Measurements from ENCODE around the gene TOX2. TPM values are rescaled to one million over a fixed set of nuclear protein-coding genes. Genes with fewer than 3 reads are reported as not detected.
A peak's percentile ranks its signal among the peaks of the same experiment; 100 is the strongest.

Gene TOX2
- total and polyA plus RNA-seq, 5 experiments from 2014 or later, result 0.31 to 1.3 (median 1.2) TPM

DNA sequence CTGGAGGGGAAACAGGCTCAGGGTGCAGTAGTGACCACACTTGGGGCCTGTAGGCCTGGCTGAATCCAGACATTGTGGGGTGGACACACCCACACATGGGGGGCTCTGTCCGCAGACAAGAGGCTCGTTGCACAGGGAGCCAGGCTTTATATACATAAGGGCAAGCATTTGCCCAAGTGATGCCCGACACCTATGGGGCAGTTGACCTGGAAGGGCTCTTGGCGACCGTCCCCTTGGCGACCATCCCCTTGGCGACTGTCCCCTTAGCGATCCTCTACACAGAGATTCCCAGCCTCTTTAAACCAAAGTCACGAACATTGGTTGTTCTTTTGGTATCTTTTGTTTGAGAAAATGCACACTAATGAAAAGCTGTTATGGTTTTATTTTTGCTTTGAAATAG is 2.7 kb downstream of the TOX2 start:
- DNase-seq, result no peak
- Mint-ChIP-seq H3K4me3 (peak overlapping the region in 4 of 10 donors; percentile 6 to 34 (median 28)), H3K36me3 (peaks cover 0 to 12% (median 4%) of the 10 kb centered on the region in 3 donors), H3K27me3 (peaks cover 16 to 61% (median 39%) of the 10 kb centered on the region in 5 donors), H3K9me3 (peaks cover 0 to 15% (median 11%) of the 10 kb centered on the region in 9 donors), H3K27ac (no peak overlapping the region), H3K4me1 (peaks cover 10 to 36% (median 28%) of the 10 kb centered on the region in 4 donors)
- no peak for ATAC-seq
- POLR2A ChIA-PET, result no interaction called here

DNA sequence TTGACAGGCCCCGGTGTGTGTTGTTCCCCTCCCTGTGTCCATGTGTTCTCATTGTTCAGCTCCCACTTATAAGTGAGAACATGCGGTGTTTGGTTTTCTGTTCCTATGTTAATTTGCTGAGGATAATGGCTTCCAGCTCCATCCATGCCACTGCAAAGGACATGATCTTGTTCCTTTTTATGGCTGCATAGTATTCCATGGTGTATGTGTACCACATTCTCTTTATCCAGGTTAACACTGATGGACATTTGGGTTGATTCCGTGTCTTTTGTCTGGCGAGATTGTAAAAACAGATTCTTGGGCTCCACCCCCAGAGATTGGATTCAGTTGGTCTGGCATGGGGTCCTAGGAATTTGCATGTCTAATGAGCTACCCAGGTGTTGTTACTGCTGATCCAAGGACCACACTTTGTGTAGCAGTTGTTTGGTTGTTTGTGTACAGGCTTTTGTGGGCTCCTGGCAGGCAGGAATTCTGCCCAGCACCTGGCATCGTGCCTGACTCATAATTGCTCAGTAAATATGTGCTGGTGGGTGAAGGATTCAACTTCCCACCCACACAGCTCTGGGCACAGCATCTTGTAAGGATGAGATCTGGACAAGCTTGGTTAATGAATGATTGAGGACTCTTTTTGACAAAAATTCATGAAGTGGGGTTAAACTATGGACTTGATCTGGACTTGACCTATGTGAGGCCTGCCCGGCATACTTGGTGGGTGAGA is 5.2 kb downstream of the TOX2 start:
- H3K36me3 Mint-ChIP-seq, result peaks cover 0 to 5% (median 2%) of the 10 kb centered on the region in 3 donors
- DNase-seq (no peak), ATAC-seq (no peak)
- peak overlapping the region in 1 of 10 donors; percentile 73 for H3K27ac Mint-ChIP-seq
- H3K4me3 Mint-ChIP-seq, result no peak overlapping the region
- POLR2A ChIA-PET, result no interaction called here
- H3K27me3 Mint-ChIP-seq, result peaks cover 19 to 60% (median 34%) of the 10 kb centered on the region in 5 donors
- H3K4me1 Mint-ChIP-seq, result peaks cover 13 to 51% (median 41%) of the 10 kb centered on the region in 4 donors
- peaks cover 0 to 5% (median 0%) of the 10 kb centered on the region in 9 donors for H3K9me3 Mint-ChIP-seq

DNA sequence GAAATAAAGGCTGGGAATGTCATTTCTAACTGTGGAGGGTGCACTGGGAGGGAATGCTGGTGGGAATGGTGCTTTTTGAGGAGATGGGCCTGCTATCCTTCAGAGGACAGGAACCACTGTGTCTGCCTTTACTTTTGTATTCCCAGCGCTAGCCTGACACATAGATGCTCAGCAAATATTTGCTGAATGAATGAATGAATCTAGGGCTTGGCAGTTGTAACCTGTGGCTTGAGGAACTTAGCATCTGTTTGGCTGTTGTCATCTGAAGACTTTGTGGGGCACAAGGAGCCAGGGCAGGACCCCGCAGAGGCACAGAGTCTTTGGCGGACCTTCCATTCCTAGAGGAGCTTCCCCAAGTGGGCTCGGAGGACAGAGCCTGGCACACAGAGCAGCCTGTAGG is 6.1 kb downstream of the TOX2 start:
- no peak overlapping the region for H3K27ac Mint-ChIP-seq
- DNase-seq, result no peak
- no peak for ATAC-seq
- peaks cover 0 to 2% (median 0%) of the 10 kb centered on the region in 3 donors for H3K36me3 Mint-ChIP-seq
- H3K9me3 Mint-ChIP-seq, result peaks cover 0 to 5% (median 0%) of the 10 kb centered on the region in 9 donors
- H3K27me3 Mint-ChIP-seq, result peaks cover 14 to 57% (median 31%) of the 10 kb centered on the region in 5 donors
- H3K4me3 Mint-ChIP-seq, result no peak overlapping the region
- POLR2A ChIA-PET, result no interaction called here
- peaks cover 16 to 52% (median 42%) of the 10 kb centered on the region in 4 donors for H3K4me1 Mint-ChIP-seq

DNA sequence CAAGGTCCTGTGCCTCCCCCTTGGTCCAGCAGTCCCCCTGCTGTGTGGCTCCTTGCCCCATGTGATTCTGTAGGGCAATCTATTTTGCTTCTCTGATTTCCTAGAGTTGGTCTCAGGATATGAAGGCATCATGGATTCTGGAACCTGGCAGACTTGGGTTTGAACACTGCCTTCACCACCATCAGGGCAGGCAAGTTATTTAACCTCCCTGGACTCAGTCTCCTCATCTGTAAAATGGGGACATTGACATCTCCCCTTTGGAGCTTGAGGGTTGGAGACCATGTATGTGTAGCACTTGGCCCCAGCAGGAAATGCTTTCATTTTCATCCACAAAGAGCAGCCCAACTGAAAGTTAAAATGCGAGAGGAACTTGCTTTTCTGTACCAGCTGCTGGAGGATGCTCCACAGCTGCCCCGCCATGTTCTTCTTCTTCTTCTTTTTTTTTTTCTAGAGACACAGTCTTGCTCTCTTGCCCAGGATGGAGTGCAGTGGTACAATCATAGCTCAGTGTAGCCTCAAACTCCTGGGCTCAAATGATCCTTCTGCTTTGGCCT is 6.7 kb downstream of the TOX2 start:
- POLR2A ChIA-PET, result interaction anchor here (0.6 kb wide), 1 partner anchor 147 kb away, joined by 3 read pairs; no protein-coding TSS in a partner anchor
- peaks cover 13 to 52% (median 30%) of the 10 kb centered on the region in 5 donors for H3K27me3 Mint-ChIP-seq

DNA sequence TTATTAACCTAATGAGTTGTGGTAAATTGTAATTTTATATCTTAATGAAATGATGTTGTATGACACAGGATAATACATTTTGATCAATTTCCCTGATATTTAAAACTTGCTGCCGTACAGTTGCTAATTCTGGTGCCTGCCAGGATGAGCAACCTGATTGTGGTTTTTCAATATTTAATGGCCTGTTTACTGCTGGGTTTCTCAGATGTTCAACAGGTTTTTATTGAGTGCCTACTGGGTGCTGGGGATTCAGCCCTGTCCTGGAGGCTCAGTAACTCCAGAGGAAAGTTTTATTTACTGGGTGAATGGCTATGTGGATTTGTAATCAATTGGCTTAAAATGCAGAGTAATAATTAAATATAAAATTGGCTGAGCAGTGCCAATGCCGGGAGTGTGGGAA is 8.0 kb downstream of the TOX2 start:
- Mint-ChIP-seq H3K36me3 (peaks cover 0 to 2% (median 0%) of the 10 kb centered on the region in 3 donors), H3K4me3 (no peak overlapping the region), H3K4me1 (peaks cover 20 to 58% (median 49%) of the 10 kb centered on the region in 4 donors), H3K9me3 (peaks cover 0 to 5% (median 0%) of the 10 kb centered on the region in 9 donors), H3K27me3 (peaks cover 9 to 42% (median 24%) of the 10 kb centered on the region in 5 donors), H3K27ac (no peak overlapping the region)
- no peak for ATAC-seq
- POLR2A ChIA-PET, result no interaction called here
- no peak for DNase-seq

More for the DNA sequence above, 6.7 kb downstream of the TOX2 start:
- DNase-seq (no peak), ATAC-seq (no peak)
- Mint-ChIP-seq H3K4me3 (no peak overlapping the region), H3K9me3 (peaks cover 0 to 5% (median 0%) of the 10 kb centered on the region in 9 donors), H3K36me3 (peaks cover 0 to 2% (median 0%) of the 10 kb centered on the region in 3 donors), H3K4me1 (peaks cover 21 to 55% (median 45%) of the 10 kb centered on the region in 4 donors), H3K27ac (peak overlapping the region in 1 of 10 donors; percentile 31)

DNA sequence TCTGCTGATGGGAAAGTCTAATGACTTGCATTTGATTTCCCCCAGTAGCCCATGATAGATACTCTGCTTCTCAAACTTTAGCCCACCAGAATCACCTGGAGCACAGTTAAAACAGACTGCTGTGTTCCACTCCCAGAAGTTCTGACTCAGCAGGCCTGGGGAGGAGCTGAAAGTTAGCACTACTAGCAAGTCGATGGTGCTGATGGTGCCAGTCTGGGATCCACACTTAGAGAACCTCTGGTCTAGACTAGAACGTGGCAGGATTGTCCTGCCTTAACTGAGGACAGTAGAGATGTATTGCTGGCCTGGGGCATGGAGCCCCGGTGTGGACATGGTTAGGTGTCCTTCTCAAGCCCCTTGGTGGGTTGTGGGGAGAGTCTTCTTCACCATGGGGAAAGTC is 8.7 kb downstream of the TOX2 start:
- peaks cover 24 to 58% (median 51%) of the 10 kb centered on the region in 4 donors for H3K4me1 Mint-ChIP-seq
- peaks cover 0 to 2% (median 0%) of the 10 kb centered on the region in 3 donors for H3K36me3 Mint-ChIP-seq
- POLR2A ChIA-PET, result no interaction called here
- H3K27me3 Mint-ChIP-seq, result peaks cover 13 to 44% (median 20%) of the 10 kb centered on the region in 5 donors
- DNase-seq (no peak), ATAC-seq (no peak)
- H3K27ac Mint-ChIP-seq, result peak overlapping the region in 2 of 10 donors; percentile 16 to 52
- H3K9me3 Mint-ChIP-seq, result peaks cover 0 to 5% (median 0%) of the 10 kb centered on the region in 9 donors
- H3K4me3 Mint-ChIP-seq, result peak overlapping the region in 4 of 10 donors; percentile 18 to 58 (median 46)

DNA sequence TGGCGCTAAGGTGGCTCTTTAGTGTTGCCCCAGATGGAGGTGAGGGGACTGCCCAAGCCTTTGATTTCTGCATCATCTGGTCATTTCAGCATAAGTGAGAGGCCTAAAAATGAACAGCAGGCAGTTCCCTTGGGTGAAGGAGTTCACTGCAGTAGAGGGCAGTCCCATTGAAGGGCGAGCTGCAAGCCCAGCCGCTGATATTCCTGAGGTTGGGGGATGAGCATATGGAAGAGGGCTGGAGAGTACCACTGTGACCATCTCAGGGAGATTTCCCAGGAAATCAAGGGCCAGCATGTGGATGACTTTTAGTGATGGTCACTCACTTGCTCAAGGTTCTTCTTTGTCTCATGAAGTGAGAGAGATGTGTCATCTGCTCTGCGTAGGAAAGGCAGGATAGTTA is 9.3 kb downstream of the TOX2 start:
- POLR2A ChIA-PET, result no interaction called here

DNA sequence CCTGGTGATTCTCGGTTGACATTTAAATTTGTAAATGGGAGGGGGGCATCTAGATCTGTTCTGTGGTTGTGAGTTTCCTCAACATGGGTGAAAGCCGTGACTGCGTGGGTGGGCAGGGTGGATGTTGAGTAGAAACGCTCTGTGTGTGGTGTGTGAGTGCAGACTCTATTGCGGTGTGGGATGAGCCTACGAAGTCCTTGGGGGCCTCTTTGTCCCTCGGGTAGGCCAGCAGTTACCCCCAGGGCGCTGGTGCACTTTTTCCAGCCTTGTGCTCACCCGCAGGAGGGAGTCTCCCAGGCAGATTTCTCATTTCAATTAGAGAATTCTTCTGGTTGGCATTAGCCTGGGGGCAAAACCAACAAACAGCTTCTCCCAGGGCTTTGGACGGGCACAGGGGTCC is 10.6 kb downstream of the TOX2 start:
- Mint-ChIP-seq H3K4me1 (peaks cover 28 to 59% (median 52%) of the 10 kb centered on the region in 4 donors), H3K36me3 (no peaks in the 10 kb centered on the region), H3K9me3 (no peaks in the 10 kb centered on the region), H3K27me3 (peaks cover 9 to 44% (median 18%) of the 10 kb centered on the region in 5 donors), H3K4me3 (peak overlapping the region; percentile 60 to 84 (median 73)), H3K27ac (peak overlapping the region in 8 of 10 donors; percentile 8 to 87 (median 49))
- peak in 6 of 10 donors; percentile 19 to 61 (median 48) for DNase-seq
- POLR2A ChIA-PET, result interaction anchor here (1.2 kb wide), 1 partner anchor 9 kb away, joined by 4 read pairs; no protein-coding TSS in a partner anchor
- ATAC-seq, result peak; percentile 85 to 88

More for the DNA sequence above, 9.3 kb downstream of the TOX2 start:
- Mint-ChIP-seq H3K36me3 (peaks cover 0 to 2% (median 0%) of the 10 kb centered on the region in 3 donors), H3K27me3 (peaks cover 13 to 44% (median 19%) of the 10 kb centered on the region in 5 donors), H3K4me1 (peaks cover 25 to 58% (median 51%) of the 10 kb centered on the region in 4 donors), H3K9me3 (peaks cover 0 to 5% (median 0%) of the 10 kb centered on the region in 9 donors), H3K27ac (peak overlapping the region in 4 of 10 donors; percentile 11 to 52 (median 16)), H3K4me3 (peak overlapping the region in 6 of 10 donors; percentile 19 to 70 (median 38))
- DNase-seq, result no peak
- no peak for ATAC-seq

DNA sequence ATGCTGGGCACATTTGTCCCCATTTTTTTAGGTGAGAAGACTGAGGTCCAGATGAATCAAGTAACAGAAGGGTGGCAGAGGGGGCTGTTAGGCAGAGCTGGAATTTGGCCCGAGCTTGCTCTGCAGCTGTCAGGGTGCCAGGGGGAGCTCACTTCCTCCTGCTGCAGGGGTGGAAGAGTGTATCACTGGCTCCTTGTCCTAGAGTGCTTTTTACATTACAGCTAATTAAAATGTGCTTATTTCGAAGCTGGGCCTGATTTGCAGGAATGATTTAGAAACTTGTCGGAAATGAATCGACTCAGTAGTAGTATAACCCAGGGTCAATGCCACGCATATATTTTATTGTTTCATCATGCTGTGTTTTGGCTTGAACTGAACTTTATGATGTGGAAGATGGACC is 11.1 kb downstream of the TOX2 start:
- DNase-seq, result peak in 4 of 10 donors; percentile 28 to 47 (median 40)
- Mint-ChIP-seq H3K4me3 (peak overlapping the region; percentile 50 to 84 (median 73)), H3K4me1 (peaks cover 28 to 59% (median 52%) of the 10 kb centered on the region in 4 donors), H3K27me3 (peaks cover 9 to 45% (median 18%) of the 10 kb centered on the region in 5 donors), H3K36me3 (no peaks in the 10 kb centered on the region), H3K27ac (peak overlapping the region in 7 of 10 donors; percentile 22 to 87 (median 59)), H3K9me3 (no peaks in the 10 kb centered on the region)
- ATAC-seq, result peak; percentile 78 to 79
- POLR2A ChIA-PET, result interaction anchor here (1.2 kb wide), 1 partner anchor 8 kb away, joined by 4 read pairs; no protein-coding TSS in a partner anchor

DNA sequence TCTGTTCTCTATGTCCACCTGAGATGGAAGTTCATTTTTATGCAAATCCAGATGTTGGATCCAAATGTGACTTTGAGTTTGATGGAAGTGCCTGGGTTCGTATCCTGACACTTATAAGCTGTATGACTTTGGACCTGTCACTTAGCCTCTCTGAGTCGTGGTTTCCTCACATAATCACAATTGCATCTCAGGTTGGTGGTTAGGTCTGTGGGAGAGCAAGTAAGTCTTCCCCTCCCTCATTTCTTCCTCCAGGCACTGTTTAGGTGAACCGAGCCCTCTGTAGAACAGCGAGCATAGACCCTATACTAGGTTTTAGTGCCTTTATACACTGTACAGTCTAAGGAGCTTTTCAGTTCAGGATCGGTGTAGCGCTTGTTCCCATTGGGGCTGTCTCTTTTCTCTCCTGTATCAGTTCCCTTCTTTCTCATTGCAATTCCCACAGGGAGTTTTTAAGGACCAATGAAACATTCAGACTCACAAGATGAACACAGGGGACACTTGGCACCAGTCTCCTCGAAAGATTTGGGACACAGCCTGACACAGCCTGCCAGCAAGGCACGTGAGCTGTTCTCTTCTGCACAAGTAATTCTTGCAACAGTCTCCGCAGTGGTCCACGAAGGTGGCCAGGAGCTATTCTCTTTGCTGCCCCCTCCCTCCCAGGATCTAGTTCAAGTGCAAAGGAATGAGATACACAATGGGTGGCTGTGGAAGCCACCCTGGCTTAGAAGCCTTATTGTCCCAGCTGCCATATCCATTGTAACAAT is 11.8 kb downstream of the TOX2 start:
- no peak for DNase-seq
- peak overlapping the region; percentile 9 to 84 (median 71) for H3K4me3 Mint-ChIP-seq

DNA sequence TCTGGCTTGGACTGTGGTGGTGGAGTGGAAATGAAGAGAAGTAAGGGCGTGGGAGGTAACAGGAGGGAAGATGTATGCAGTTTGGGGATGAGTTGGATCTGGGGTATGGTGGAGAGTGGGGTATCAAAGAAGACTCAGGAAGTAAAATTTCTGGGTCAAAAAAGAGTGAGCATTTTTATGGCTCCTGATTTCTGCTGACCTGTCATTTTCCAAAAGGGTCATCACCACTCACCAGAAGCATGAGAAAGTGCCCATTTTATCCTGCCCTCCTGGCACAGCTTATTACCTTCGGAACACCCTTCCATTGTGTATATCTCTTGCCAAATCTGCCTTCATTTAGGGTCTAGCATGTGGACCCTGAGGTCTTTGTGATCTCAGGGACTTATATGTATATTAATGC is 17.3 kb downstream of the TOX2 start:
- DNase-seq (no peak), ATAC-seq (no peak)
- Mint-ChIP-seq H3K4me3 (no peak overlapping the region), H3K27me3 (peaks cover 15 to 50% (median 19%) of the 10 kb centered on the region in 5 donors), H3K27ac (no peak overlapping the region), H3K9me3 (no peaks in the 10 kb centered on the region), H3K36me3 (no peaks in the 10 kb centered on the region), H3K4me1 (peaks cover 7 to 18% (median 12%) of the 10 kb centered on the region in 4 donors)
- POLR2A ChIA-PET, result no interaction called here

More for the DNA sequence above, 11.8 kb downstream of the TOX2 start:
- POLR2A ChIA-PET, result interaction anchor here (1.2 kb wide), 1 partner anchor 8 kb away, joined by 4 read pairs; no protein-coding TSS in a partner anchor
- Mint-ChIP-seq H3K9me3 (no peaks in the 10 kb centered on the region), H3K27ac (peak overlapping the region in 2 of 10 donors; percentile 15 to 23), H3K4me1 (peaks cover 28 to 56% (median 49%) of the 10 kb centered on the region in 4 donors), H3K36me3 (no peaks in the 10 kb centered on the region), H3K27me3 (peaks cover 9 to 51% (median 22%) of the 10 kb centered on the region in 5 donors)
- ATAC-seq, result peak; percentile 23 to 26

DNA sequence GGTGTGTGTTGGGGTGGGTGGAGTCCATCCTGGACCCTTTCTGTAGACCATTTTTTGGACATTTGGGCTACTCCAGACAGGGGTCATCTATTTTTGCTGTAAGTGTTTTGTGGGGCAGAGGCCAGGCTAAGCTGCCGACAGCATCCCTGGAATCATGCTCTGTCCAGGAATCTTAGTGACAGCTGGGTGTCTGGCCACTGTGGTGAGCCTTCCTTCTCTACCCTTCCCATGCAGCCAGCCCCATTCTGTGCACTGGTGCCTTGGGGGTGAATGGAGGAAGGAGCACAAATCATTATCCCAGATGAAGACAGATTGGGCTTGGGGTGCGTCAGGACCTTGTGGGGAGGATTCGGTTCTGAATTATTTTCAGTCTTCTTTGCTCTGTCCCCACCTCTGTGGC is 20.2 kb downstream of the TOX2 start:
- Mint-ChIP-seq H3K4me1 (peaks cover 7 to 25% (median 13%) of the 10 kb centered on the region in 4 donors), H3K4me3 (no peak overlapping the region), H3K27me3 (peaks cover 11 to 56% (median 19%) of the 10 kb centered on the region in 5 donors), H3K36me3 (no peaks in the 10 kb centered on the region), H3K27ac (no peak overlapping the region), H3K9me3 (no peaks in the 10 kb centered on the region)
- no peak for ATAC-seq
- POLR2A ChIA-PET, result interaction anchor here (0.6 to 1.4 kb wide), 3 partner anchors 9 to 127 kb away, joined by 3 to 4 read pairs (median 3); no protein-coding TSS in a partner anchor
- DNase-seq, result no peak
